Vagina (tissue), 2 donors: ENCODE results near the gene CUX1.

Experiments used
- POLR2A ChIP-seq, 2 donors: fragments of 450-650 bp; IDR thresholded peaks; one replicate each; pipeline ENCODE4 v1.6.1; 2017; ENCODE audit warnings: antibody characterized with exemption in 2 of 2, mild to moderate bottlenecking in 2 of 2, moderate library complexity in 2 of 2
- TF ChIP-seq, protein P1 (sequence below), 3 experiments: fragments of 450-650 bp in 2 of 3; fragments of 200-600 bp in 1 of 3; sonication (generic) in 1 of 3; IDR thresholded peaks; one replicate each; pipeline ENCODE4 v1.5.1; 2017 to 2019; ENCODE audit warnings: antibody characterized with exemption in 3 of 3, mild to moderate bottlenecking in 2 of 3, moderate library complexity in 2 of 3

DNA sequence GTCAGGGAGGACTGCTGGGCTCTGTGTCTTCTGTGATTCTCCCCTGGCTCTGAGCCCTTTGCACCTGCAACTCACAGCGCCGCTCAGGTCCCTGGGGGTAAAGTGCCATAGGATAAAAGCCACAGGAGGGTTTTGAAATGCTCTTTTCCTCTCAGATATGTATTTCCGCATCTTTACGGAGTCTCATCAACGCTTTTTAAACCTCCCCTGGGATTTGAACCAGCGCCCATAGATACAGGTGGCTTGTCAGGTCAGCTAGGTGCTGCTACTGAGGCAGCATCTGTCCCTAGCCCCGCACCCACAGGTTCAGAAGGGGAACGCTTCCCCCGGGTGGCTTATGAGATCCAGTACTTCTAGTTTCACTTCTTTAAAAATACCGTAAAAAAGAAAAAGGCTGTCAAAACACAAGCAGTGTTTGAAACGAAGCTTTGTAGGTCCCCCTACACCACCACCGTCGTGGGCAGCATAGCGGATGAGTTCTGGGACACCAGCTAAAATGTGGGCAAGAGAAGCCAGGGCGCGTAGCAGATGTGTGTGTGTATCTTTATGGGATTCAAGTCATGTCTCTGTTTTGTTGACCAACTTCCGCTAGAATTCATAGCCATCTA lies 173.5 kb downstream of the CUX1 start:
- no peak for TF ChIP-seq POLR2A (IDR thresholded peaks at IDR 0.05)
- TF ChIP-seq, protein P1, sequence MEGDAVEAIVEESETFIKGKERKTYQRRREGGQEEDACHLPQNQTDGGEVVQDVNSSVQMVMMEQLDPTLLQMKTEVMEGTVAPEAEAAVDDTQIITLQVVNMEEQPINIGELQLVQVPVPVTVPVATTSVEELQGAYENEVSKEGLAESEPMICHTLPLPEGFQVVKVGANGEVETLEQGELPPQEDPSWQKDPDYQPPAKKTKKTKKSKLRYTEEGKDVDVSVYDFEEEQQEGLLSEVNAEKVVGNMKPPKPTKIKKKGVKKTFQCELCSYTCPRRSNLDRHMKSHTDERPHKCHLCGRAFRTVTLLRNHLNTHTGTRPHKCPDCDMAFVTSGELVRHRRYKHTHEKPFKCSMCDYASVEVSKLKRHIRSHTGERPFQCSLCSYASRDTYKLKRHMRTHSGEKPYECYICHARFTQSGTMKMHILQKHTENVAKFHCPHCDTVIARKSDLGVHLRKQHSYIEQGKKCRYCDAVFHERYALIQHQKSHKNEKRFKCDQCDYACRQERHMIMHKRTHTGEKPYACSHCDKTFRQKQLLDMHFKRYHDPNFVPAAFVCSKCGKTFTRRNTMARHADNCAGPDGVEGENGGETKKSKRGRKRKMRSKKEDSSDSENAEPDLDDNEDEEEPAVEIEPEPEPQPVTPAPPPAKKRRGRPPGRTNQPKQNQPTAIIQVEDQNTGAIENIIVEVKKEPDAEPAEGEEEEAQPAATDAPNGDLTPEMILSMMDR (IDR thresholded peaks at IDR 0.05), result no peak
